Measurements from ENCODE around the gene STARD10.

Gene STARD10

GRCh38 chr11:72711141-72711540 is 82.7 kb downstream of the STARD10 start:
- DNase-seq (ENCODE audit: low read depth in 1 of 2, low spot score in 1 of 2), result no peak

GRCh38 chr11:72710278-72710677 is 83.6 kb downstream of the STARD10 start:
- DNase-seq (ENCODE audit: low read depth in 1 of 2, low spot score in 1 of 2), result no peak

- no peak for DNase-seq (ENCODE audit: low read depth in 1 of 2, low spot score in 1 of 2)
Observed at GRCh38 chr11:72709478-72710238, 84.2 kb downstream of the STARD10 start.

- DNase-seq (ENCODE audit: low read depth in 1 of 2, low spot score in 1 of 2), result no peak
Observed at GRCh38 chr11:72707032-72707431, 86.8 kb downstream of the STARD10 start.

- no peak for DNase-seq (ENCODE audit: low read depth in 1 of 2, low spot score in 1 of 2)
Observed at GRCh38 chr11:72706579-72706978, 87.3 kb downstream of the STARD10 start.

GRCh38 chr11:72705442-72706365 is 88.1 kb downstream of the STARD10 start:
- no peak for DNase-seq (ENCODE audit: low read depth in 1 of 2, low spot score in 1 of 2)

- DNase-seq (ENCODE audit: low read depth in 1 of 2, low spot score in 1 of 2), result no peak
Observed at GRCh38 chr11:72704783-72705265, 89.0 kb downstream of the STARD10 start.
